Measurements from ENCODE around the gene NIPSNAP3A. TPM values are rescaled to one million over a fixed set of nuclear protein-coding genes. Genes with fewer than 3 reads are reported as not detected.

NIPSNAP3A gene
- total RNA-seq, 5 donors from 2014 or later (not counting 1 experiment from before 2014, with no cell fraction given): 6.8 to 10.5 (median 9.8) TPM

GRCh38 chr9:104740621-104741020, 6.9 kb upstream of the NIPSNAP3A start:
- Mint-ChIP-seq H3K9me3 (no peaks in the 10 kb centered on the region), H3K27ac (no peak overlapping the region), H3K4me3 (no peak overlapping the region), H3K27me3 (no peaks in the 10 kb centered on the region), H3K36me3 (no peaks in the 10 kb centered on the region), H3K4me1 (peaks cover 0 to 5% (median 1%) of the 10 kb centered on the region in 3 donors)
- no peaks in the 10 kb centered on the region for H3K9me3 ChIP-seq
- DNase-seq (no peak), ATAC-seq (replicated peaks in 1 of 4) (no peak)
- H3K27me3 ChIP-seq (replicated peaks in 1 of 2; ENCODE audit: control insufficient read depth in 2 of 2, extremely low read depth in 1 of 2, insufficient read depth in 2 of 2, low read length in 1 of 2): no peaks in the 10 kb centered on the region
- ChIA-PET CTCF (no interaction called here), POLR2A (no interaction called here)
- H3K4me3 ChIP-seq (ENCODE audit: control insufficient read depth in 1 of 2, extremely low read depth in 1 of 2, low read length in 1 of 2): no peak overlapping the region
- H3K36me3 ChIP-seq (ENCODE audit: control insufficient read depth in 2 of 2, extremely low read depth in 1 of 2, insufficient read depth in 1 of 2, low read length in 1 of 2): no peaks in the 10 kb centered on the region
- no peaks in the 10 kb centered on the region for H3K4me1 ChIP-seq (ENCODE audit: control insufficient read depth in 1 of 2, extremely low read depth in 1 of 2, insufficient read depth in 2 of 2, low read length in 2 of 2)
- no CpG with 5 or more reads among the region's 1 CpG for WGBS (ENCODE audit: insufficient coverage)
- H3K27ac ChIP-seq (ENCODE audit: low read length): no peak overlapping the region

GRCh38 chr9:104743376-104743985, 4.0 kb upstream of the NIPSNAP3A start:
- H3K4me3 Mint-ChIP-seq: no peak overlapping the region
- CTCF ChIA-PET: interaction anchor here (0.6 to 1.1 kb wide), 4 partner anchors 15 to 952 kb away, joined by 3 to 4 read pairs (median 3); no protein-coding TSS in a partner anchor
- peak in 17 of 35 experiments; percentile 4 to 86 (median 27) for DNase-seq

GRCh38 chr9:104745852-104746251, 1.6 kb upstream of the NIPSNAP3A start:
- no CpG with 5 or more reads among the region's 1 CpG for WGBS (ENCODE audit: insufficient coverage)
- Mint-ChIP-seq H3K27ac (peak overlapping the region in 1 of 2 donors; percentile 16), H3K9me3 (no peaks in the 10 kb centered on the region), H3K36me3 (peaks cover 3% of the 10 kb centered on the region), H3K4me3 (no peak overlapping the region), H3K4me1 (peaks cover 18 to 27% (median 21%) of the 10 kb centered on the region in 3 donors), H3K27me3 (no peaks in the 10 kb centered on the region)
- Histone ChIP-seq H3K27ac (ENCODE audit: low read length) (no peak overlapping the region), H3K9me3 (no peaks in the 10 kb centered on the region), H3K27me3 (replicated peaks in 1 of 2; ENCODE audit: control insufficient read depth in 2 of 2, extremely low read depth in 1 of 2, insufficient read depth in 2 of 2, low read length in 1 of 2) (no peaks in the 10 kb centered on the region), H3K4me1 (ENCODE audit: control insufficient read depth in 1 of 2, extremely low read depth in 1 of 2, insufficient read depth in 2 of 2, low read length in 2 of 2) (peaks cover 6 to 13% of the 10 kb centered on the region in 2 experiments), H3K36me3 (ENCODE audit: control insufficient read depth in 2 of 2, extremely low read depth in 1 of 2, insufficient read depth in 1 of 2, low read length in 1 of 2) (no peaks in the 10 kb centered on the region), H3K4me3 (ENCODE audit: control insufficient read depth in 1 of 2, extremely low read depth in 1 of 2, low read length in 1 of 2) (no peak overlapping the region)
- ChIA-PET CTCF (interaction anchor here in 1 of 2 donors (1.4 to 1.7 kb wide), 2 partner anchors 10 to 652 kb away, joined by 4 to 5 read pairs; partner anchors contain the start of gene SMC2), POLR2A (interaction anchor here in 1 of 2 donors (0.6 kb wide), 1 partner anchor 1101 kb away, joined by 3 read pairs; no protein-coding TSS in a partner anchor)
- DNase-seq: no peak
- no peak for ATAC-seq (replicated peaks in 1 of 4)

More at GRCh38 chr9:104743376-104743985, 4.0 kb upstream of the NIPSNAP3A start:
- Histone ChIP-seq H3K27me3 (replicated peaks in 1 of 2; ENCODE audit: control insufficient read depth in 2 of 2, extremely low read depth in 1 of 2, insufficient read depth in 2 of 2, low read length in 1 of 2) (no peaks in the 10 kb centered on the region), H3K4me1 (ENCODE audit: control insufficient read depth in 1 of 2, extremely low read depth in 1 of 2, insufficient read depth in 2 of 2, low read length in 2 of 2) (peaks cover 6 to 9% of the 10 kb centered on the region in 2 experiments), H3K27ac (ENCODE audit: low read length) (no peak overlapping the region), H3K9me3 (no peaks in the 10 kb centered on the region), H3K36me3 (ENCODE audit: control insufficient read depth in 2 of 2, extremely low read depth in 1 of 2, insufficient read depth in 1 of 2, low read length in 1 of 2) (no peaks in the 10 kb centered on the region), H3K4me3 (ENCODE audit: control insufficient read depth in 1 of 2, extremely low read depth in 1 of 2, low read length in 1 of 2) (no peak overlapping the region)
- H3K27ac Mint-ChIP-seq: no peak overlapping the region
- H3K27me3 Mint-ChIP-seq: no peaks in the 10 kb centered on the region
- H3K4me1 Mint-ChIP-seq: peaks cover 13 to 19% (median 14%) of the 10 kb centered on the region in 3 donors
- H3K36me3 Mint-ChIP-seq: no peaks in the 10 kb centered on the region
- no CpG with 5 or more reads among the region's 7 CpGs for WGBS (ENCODE audit: insufficient coverage)
- POLR2A ChIA-PET: no interaction called here
- no peak for ATAC-seq (replicated peaks in 1 of 4)
- H3K9me3 Mint-ChIP-seq: no peaks in the 10 kb centered on the region

- Histone ChIP-seq H3K27me3 (replicated peaks in 1 of 2; ENCODE audit: control insufficient read depth in 2 of 2, extremely low read depth in 1 of 2, insufficient read depth in 2 of 2, low read length in 1 of 2) (no peaks in the 10 kb centered on the region), H3K9me3 (no peaks in the 10 kb centered on the region), H3K36me3 (ENCODE audit: control insufficient read depth in 2 of 2, extremely low read depth in 1 of 2, insufficient read depth in 1 of 2, low read length in 1 of 2) (no peaks in the 10 kb centered on the region), H3K4me1 (ENCODE audit: control insufficient read depth in 1 of 2, extremely low read depth in 1 of 2, insufficient read depth in 2 of 2, low read length in 2 of 2) (peaks cover 6 to 13% of the 10 kb centered on the region in 2 experiments), H3K27ac (ENCODE audit: low read length) (no peak overlapping the region), H3K4me3 (ENCODE audit: control insufficient read depth in 1 of 2, extremely low read depth in 1 of 2, low read length in 1 of 2) (no peak overlapping the region)
- no CpG with 5 or more reads among the region's 2 CpGs for WGBS (ENCODE audit: insufficient coverage)
- H3K4me3 Mint-ChIP-seq: peak overlapping the region; percentile 26 to 81 (median 37)
- peaks cover 18 to 27% (median 21%) of the 10 kb centered on the region in 3 donors for H3K4me1 Mint-ChIP-seq
- ChIA-PET CTCF (interaction anchor here in 1 of 2 donors (1.7 kb wide), 1 partner anchor 9 kb away, joined by 4 read pairs; no protein-coding TSS in a partner anchor), POLR2A (interaction anchor here in 1 of 2 donors (0.6 kb wide), 1 partner anchor 1102 kb away, joined by 3 read pairs; no protein-coding TSS in a partner anchor)
- H3K36me3 Mint-ChIP-seq: peaks cover 3% of the 10 kb centered on the region
- no peaks in the 10 kb centered on the region for H3K27me3 Mint-ChIP-seq
- DNase-seq (no peak), ATAC-seq (replicated peaks in 1 of 4) (no peak)
- H3K9me3 Mint-ChIP-seq: no peaks in the 10 kb centered on the region
- H3K27ac Mint-ChIP-seq: peak overlapping the region in 1 of 2 donors; percentile 57
Measured at GRCh38 chr9:104746285-104746684, 1.2 kb upstream of the NIPSNAP3A start.

- no peak for ATAC-seq (replicated peaks in 1 of 4)
- H3K4me3 ChIP-seq (ENCODE audit: control insufficient read depth in 1 of 2, extremely low read depth in 1 of 2, low read length in 1 of 2): peak overlapping the region; percentile 74 to 94
- H3K9me3 ChIP-seq: no peaks in the 10 kb centered on the region
- H3K27ac ChIP-seq (ENCODE audit: low read length): peak overlapping the region; percentile 90
- POLR2A ChIA-PET: interaction anchor here (0.6 to 2.0 kb wide), 2 partner anchors 15 to 978 kb away, joined by 4 to 14 read pairs; no protein-coding TSS in a partner anchor
- WGBS (ENCODE audit: insufficient coverage): no CpG with 5 or more reads among the region's 1 CpG
- no peaks in the 10 kb centered on the region for H3K27me3 Mint-ChIP-seq
- no peak for DNase-seq
- peaks cover 18 to 27% (median 21%) of the 10 kb centered on the region in 3 donors for H3K4me1 Mint-ChIP-seq
- H3K4me1 ChIP-seq (ENCODE audit: control insufficient read depth in 1 of 2, extremely low read depth in 1 of 2, insufficient read depth in 2 of 2, low read length in 2 of 2): peaks cover 6 to 13% of the 10 kb centered on the region in 2 experiments
- no peaks in the 10 kb centered on the region for H3K36me3 ChIP-seq (ENCODE audit: control insufficient read depth in 2 of 2, extremely low read depth in 1 of 2, insufficient read depth in 1 of 2, low read length in 1 of 2)
- no peaks in the 10 kb centered on the region for H3K27me3 ChIP-seq (replicated peaks in 1 of 2; ENCODE audit: control insufficient read depth in 2 of 2, extremely low read depth in 1 of 2, insufficient read depth in 2 of 2, low read length in 1 of 2)
- CTCF ChIA-PET: interaction anchor here in 1 of 2 donors (0.6 to 1.7 kb wide), 3 partner anchors 9 to 946 kb away, joined by 3 to 4 read pairs (median 3); no protein-coding TSS in a partner anchor
- peaks cover 3% of the 10 kb centered on the region for H3K36me3 Mint-ChIP-seq
- H3K9me3 Mint-ChIP-seq: no peaks in the 10 kb centered on the region
- H3K4me3 Mint-ChIP-seq: peak overlapping the region; percentile 81 to 93 (median 90)
- peak overlapping the region; percentile 96 for H3K27ac Mint-ChIP-seq
Measured at GRCh38 chr9:104746798-104747197, 685 bp upstream of the NIPSNAP3A start.

- Mint-ChIP-seq H3K36me3 (peaks cover 7% of the 10 kb centered on the region), H3K27ac (peak overlapping the region; percentile 96), H3K27me3 (no peaks in the 10 kb centered on the region), H3K4me3 (peak overlapping the region; percentile 81 to 93 (median 90)), H3K9me3 (no peaks in the 10 kb centered on the region), H3K4me1 (peaks cover 18 to 27% (median 21%) of the 10 kb centered on the region in 3 donors)
- CTCF ChIA-PET: interaction anchor here in 1 of 2 donors (0.6 to 1.8 kb wide), 3 partner anchors 15 to 946 kb away, joined by 3 to 4 read pairs (median 3); no protein-coding TSS in a partner anchor
- no peak for DNase-seq
- no peak for ATAC-seq (replicated peaks in 1 of 4)
- 0% methylated on average over 6 of the region's 9 CpGs for WGBS (ENCODE audit: insufficient coverage)
- Histone ChIP-seq H3K27me3 (replicated peaks in 1 of 2; ENCODE audit: control insufficient read depth in 2 of 2, extremely low read depth in 1 of 2, insufficient read depth in 2 of 2, low read length in 1 of 2) (no peaks in the 10 kb centered on the region), H3K4me3 (ENCODE audit: control insufficient read depth in 1 of 2, extremely low read depth in 1 of 2, low read length in 1 of 2) (peak overlapping the region; percentile 74 to 94), H3K9me3 (no peaks in the 10 kb centered on the region), H3K27ac (ENCODE audit: low read length) (peak overlapping the region; percentile 90), H3K4me1 (ENCODE audit: control insufficient read depth in 1 of 2, extremely low read depth in 1 of 2, insufficient read depth in 2 of 2, low read length in 2 of 2) (peaks cover 6 to 13% of the 10 kb centered on the region in 2 experiments), H3K36me3 (ENCODE audit: control insufficient read depth in 2 of 2, extremely low read depth in 1 of 2, insufficient read depth in 1 of 2, low read length in 1 of 2) (no peaks in the 10 kb centered on the region)
- POLR2A ChIA-PET: interaction anchor here (0.6 to 2.0 kb wide), 2 partner anchors 15 to 978 kb away, joined by 4 to 14 read pairs; no protein-coding TSS in a partner anchor
Measured at GRCh38 chr9:104747245-104747564, 278 bp upstream of the NIPSNAP3A start.

Measured in T-cell (primary cell).